SK-N-MC (cell line): ENCODE measurements around the gene RYR3.

Source experiments
- EZH2 ChIP-seq: fragments of 200-600 bp; sonication (generic); IDR thresholded peaks from one replicate; pipeline ENCODE4 v1.6.1; 2017; ENCODE audit warnings: antibody characterized with exemption
- POLR2AphosphoS5 ChIP-seq: IDR thresholded peaks from 2 replicates; pipeline ENCODE4 v1.6.1; 2012; ENCODE audit warnings: mild to moderate bottlenecking, low read depth, low read length, borderline replicate concordance

DNA sequence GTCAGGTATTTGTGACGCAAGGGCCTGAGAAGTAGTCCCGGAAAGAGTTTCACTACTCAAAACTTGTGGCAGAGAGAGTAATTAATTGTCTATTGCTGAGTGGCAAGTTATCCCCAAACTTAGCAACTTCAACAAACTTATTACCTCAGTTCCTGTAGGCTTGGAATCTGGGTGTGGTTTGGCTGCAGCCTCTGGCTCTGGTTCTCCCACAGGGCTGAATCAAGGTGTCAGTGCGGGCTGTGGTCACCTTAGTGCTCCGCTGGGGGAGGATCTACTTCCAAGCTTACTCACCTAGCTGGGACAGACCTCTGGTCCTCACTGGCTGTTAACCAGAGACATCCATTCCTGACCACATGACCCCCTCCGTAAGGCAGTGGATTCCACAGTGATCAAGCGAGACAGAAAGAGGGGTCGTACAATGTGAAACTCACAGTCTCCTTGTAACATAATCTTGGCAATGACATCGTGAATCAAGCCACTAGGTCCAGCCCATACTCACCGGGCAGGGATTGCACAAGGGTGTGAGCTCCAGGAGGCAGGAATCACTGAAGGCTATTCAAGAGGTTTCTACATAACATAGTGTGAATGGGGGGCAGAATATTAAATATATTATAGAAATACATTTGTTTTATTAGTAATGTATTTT is 138.3 kb downstream of the RYR3 start:
- TF ChIP-seq POLR2AphosphoS5 (no peak), EZH2 (no peak)
